NCI-H1092 (cell line): Measurements from ENCODE around the gene ISL2.

ENCODE experiments used
- DNase-seq: peaks from one replicate; lab custom pipeline; 2025; lab: John Stamatoyannopoulos, UW

ISL2 gene

GRCh38 chr15:76376816-76377215 is 40.2 kb downstream of the ISL2 start:
- DNase-seq = no peak

GRCh38 chr15:76377217-76377616 is 40.6 kb downstream of the ISL2 start:
- DNase-seq = no peak

GRCh38 chr15:76377751-76378150 is 41.2 kb downstream of the ISL2 start:
- no peak for DNase-seq

- DNase-seq = no peak
Measured at GRCh38 chr15:76378691-76379090, 42.1 kb downstream of the ISL2 start.

GRCh38 chr15:76380249-76380648 is 43.7 kb downstream of the ISL2 start:
- DNase-seq = no peak

GRCh38 chr15:76381366-76381765 is 44.8 kb downstream of the ISL2 start:
- DNase-seq = no peak

GRCh38 chr15:76382987-76383728 is 46.6 kb downstream of the ISL2 start:
- DNase-seq = no peak

- DNase-seq = no peak
Measured at GRCh38 chr15:76384409-76384808, 47.8 kb downstream of the ISL2 start.

GRCh38 chr15:76386178-76386577 is 49.6 kb downstream of the ISL2 start:
- no peak for DNase-seq

GRCh38 chr15:76386926-76387325 is 50.4 kb downstream of the ISL2 start:
- DNase-seq = no peak

- no peak for DNase-seq
Measured at GRCh38 chr15:76390571-76390970, 54.0 kb downstream of the ISL2 start.

- DNase-seq = no peak
Measured at GRCh38 chr15:76391309-76391708, 54.7 kb downstream of the ISL2 start.

- DNase-seq = no peak
Measured at GRCh38 chr15:76391847-76392246, 55.3 kb downstream of the ISL2 start.
